Measurements from ENCODE around the gene ABCB10.

ABCB10 gene

DNA sequence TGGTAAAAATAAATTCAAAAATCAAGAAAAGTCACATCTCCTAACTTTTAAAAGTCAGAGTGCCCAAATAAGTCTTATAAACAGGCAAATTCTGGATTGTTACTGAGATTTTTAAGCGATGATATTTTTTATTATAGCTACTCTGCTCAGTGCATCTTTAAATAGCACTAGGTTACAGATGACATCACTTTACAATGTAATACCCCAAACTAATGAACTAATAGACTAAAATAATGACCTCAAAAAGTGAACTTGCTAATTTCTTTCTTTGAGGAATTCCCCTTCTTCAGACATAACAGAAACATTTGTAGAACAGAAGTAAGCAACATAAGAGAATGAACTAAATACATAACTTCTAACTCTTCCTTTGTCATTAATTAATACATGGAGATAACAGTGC, 91.6 kb downstream of the ABCB10 start:
- no peak for DNase-seq

All from activated gamma-delta T cell (primary cell).